Tibial nerve (tissue), 4 donors: ENCODE data around the gene UBE2E2.

Source experiments
- EP300 ChIP-seq, 2 donors: sonication (generic); formaldehyde crosslinking; IDR thresholded peaks; one replicate each; pipeline ENCODE4 v1.6.1; 2017; ENCODE audit warnings: antibody characterized with exemption in 2 of 2, mild to moderate bottlenecking in 1 of 2
- POLR2A ChIP-seq, 2 donors: fragments of 450-650 bp; IDR thresholded peaks; one replicate each; pipeline ENCODE4 v1.6.1; 2017; ENCODE audit warnings: antibody characterized with exemption in 2 of 2, mild to moderate bottlenecking in 2 of 2, moderate library complexity in 2 of 2
- TF ChIP-seq, protein P1 (sequence below), 5 experiments: fragments of 200-600 bp in 3 of 5; fragments of 450-650 bp in 2 of 5; sonication (generic) in 3 of 5; IDR thresholded peaks; one replicate each; pipeline ENCODE4 v1.5.1; 2016 to 2019; ENCODE audit warnings: antibody characterized with exemption in 5 of 5, mild to moderate bottlenecking in 3 of 5, moderate library complexity in 2 of 5

- TF ChIP-seq, protein P1, sequence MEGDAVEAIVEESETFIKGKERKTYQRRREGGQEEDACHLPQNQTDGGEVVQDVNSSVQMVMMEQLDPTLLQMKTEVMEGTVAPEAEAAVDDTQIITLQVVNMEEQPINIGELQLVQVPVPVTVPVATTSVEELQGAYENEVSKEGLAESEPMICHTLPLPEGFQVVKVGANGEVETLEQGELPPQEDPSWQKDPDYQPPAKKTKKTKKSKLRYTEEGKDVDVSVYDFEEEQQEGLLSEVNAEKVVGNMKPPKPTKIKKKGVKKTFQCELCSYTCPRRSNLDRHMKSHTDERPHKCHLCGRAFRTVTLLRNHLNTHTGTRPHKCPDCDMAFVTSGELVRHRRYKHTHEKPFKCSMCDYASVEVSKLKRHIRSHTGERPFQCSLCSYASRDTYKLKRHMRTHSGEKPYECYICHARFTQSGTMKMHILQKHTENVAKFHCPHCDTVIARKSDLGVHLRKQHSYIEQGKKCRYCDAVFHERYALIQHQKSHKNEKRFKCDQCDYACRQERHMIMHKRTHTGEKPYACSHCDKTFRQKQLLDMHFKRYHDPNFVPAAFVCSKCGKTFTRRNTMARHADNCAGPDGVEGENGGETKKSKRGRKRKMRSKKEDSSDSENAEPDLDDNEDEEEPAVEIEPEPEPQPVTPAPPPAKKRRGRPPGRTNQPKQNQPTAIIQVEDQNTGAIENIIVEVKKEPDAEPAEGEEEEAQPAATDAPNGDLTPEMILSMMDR (IDR thresholded peaks at IDR 0.05), result no peak
- no peak for TF ChIP-seq POLR2A (IDR thresholded peaks at IDR 0.05)
- no peak for TF ChIP-seq EP300 (IDR thresholded peaks at IDR 0.05)
Measured at GRCh38 chr3:23550402-23550801, 347.3 kb downstream of the UBE2E2 start.
